GM19328 (cell line): Measurements from ENCODE around the gene FBXL16.

ENCODE experiments used
- ATAC-seq: cut with Tn5 transposase; IDR thresholded peaks from one replicate; pipeline ENCODE4 v1.9.1; 2021; ENCODE audit warnings: mild to moderate bottlenecking, moderate library complexity; ENCODE audit not compliant: unreplicated experiment

FBXL16 gene

GRCh38 chr16:666572-666971 lies 39.0 kb downstream of the FBXL16 start:
- no peak for ATAC-seq

GRCh38 chr16:662597-662996 lies 43.0 kb downstream of the FBXL16 start:
- no peak for ATAC-seq

- no peak for ATAC-seq
Measured at GRCh38 chr16:662095-662494, 43.5 kb downstream of the FBXL16 start.

GRCh38 chr16:661184-661821 lies 44.3 kb downstream of the FBXL16 start:
- ATAC-seq: peak; percentile 5

- ATAC-seq: peak; percentile 47
Measured at GRCh38 chr16:660459-661183, 45.0 kb downstream of the FBXL16 start.

- no peak for ATAC-seq
Measured at GRCh38 chr16:660132-660458, 45.5 kb downstream of the FBXL16 start.

GRCh38 chr16:659618-660017 lies 46.0 kb downstream of the FBXL16 start:
- no peak for ATAC-seq

- ATAC-seq: no peak
Measured at GRCh38 chr16:658679-659571, 46.7 kb downstream of the FBXL16 start.

- ATAC-seq: no peak
Measured at GRCh38 chr16:657487-657886, 48.1 kb downstream of the FBXL16 start.

- no peak for ATAC-seq
Measured at GRCh38 chr16:654034-654433, 51.6 kb downstream of the FBXL16 start.

- no peak for ATAC-seq
Measured at GRCh38 chr16:652454-653305, 52.9 kb downstream of the FBXL16 start.

GRCh38 chr16:651844-652243 lies 53.8 kb downstream of the FBXL16 start:
- no peak for ATAC-seq

GRCh38 chr16:649631-650030 lies 56.0 kb downstream of the FBXL16 start:
- peak; percentile 5 for ATAC-seq

- peak; percentile 79 for ATAC-seq
Measured at GRCh38 chr16:648781-649589, 56.6 kb downstream of the FBXL16 start, which contains the start of gene WDR90. WDR90 (plus strand) TSS chr16:649365; CDS start chr16:649417, 52 bp downstream.

- no peak for ATAC-seq
Measured at GRCh38 chr16:648071-648780, 57.4 kb downstream of the FBXL16 start.

GRCh38 chr16:647173-647902 lies 58.3 kb downstream of the FBXL16 start:
- ATAC-seq: no peak

- no peak for ATAC-seq
Measured at GRCh38 chr16:646679-647172, 58.9 kb downstream of the FBXL16 start.
